Measurements from ENCODE around the gene SAG.

Gene SAG

DNA sequence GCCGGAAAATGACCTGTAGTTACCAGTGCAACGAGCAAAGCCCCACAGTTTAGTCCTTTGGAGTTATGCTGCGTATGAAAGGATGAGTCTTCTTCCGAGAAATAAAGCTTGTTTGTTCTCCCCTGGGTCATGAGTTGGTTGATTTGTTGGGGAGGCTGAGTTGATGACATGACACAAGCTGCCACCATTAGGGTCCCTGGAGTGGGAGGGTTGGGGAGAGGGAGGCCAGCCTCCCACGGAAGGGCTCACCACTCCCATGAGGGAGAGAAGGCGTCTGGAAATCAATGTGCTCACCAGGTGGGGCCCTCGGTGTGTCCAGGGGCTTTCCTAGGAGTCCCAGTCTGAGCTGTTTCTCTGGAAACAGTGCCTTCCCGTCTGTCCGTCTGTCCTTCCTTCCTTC lies 39.3 kb downstream of the SAG start:
- DNase-seq, result no peak
- H3K27ac ChIP-seq (ENCODE audit: low read depth, low read length), result no peak overlapping the region
- H2AFZ ChIP-seq (ENCODE audit: insufficient read depth, low read length, poor library complexity), result no peak overlapping the region
- H3K79me2 ChIP-seq (ENCODE audit: control insufficient read depth, insufficient read depth, low read length, poor library complexity), result no peaks in the 10 kb centered on the region
- H3K4ac ChIP-seq (ENCODE audit: low read depth, low read length), result no peak overlapping the region
- no peaks in the 10 kb centered on the region for H3K27me3 ChIP-seq (ENCODE audit: insufficient read depth, low read length)
- no peak overlapping the region for H2BK120ac ChIP-seq (ENCODE audit: insufficient read depth, low read length, poor library complexity)
- H2BK12ac ChIP-seq (ENCODE audit: low read length), result no peak overlapping the region
- no peaks in the 10 kb centered on the region for H3K36me3 ChIP-seq (ENCODE audit: control insufficient read depth in 1 of 2, insufficient read depth in 2 of 2, low read length in 2 of 2)
- H4K8ac ChIP-seq (ENCODE audit: low read depth, low read length), result no peak overlapping the region
- WGBS (ENCODE audit: extremely low coverage, insufficient coverage, insufficient read length), result no CpG with 5 or more reads among the region's 9 CpGs
- no peak overlapping the region for H3K9ac ChIP-seq (ENCODE audit: low read length)
- peaks cover 6 to 10% of the 10 kb centered on the region in 2 experiments for H3K4me1 ChIP-seq (ENCODE audit: control insufficient read depth in 1 of 2, insufficient read depth in 2 of 2, low read length in 2 of 2)
- no peak overlapping the region for H2BK5ac ChIP-seq (ENCODE audit: low read depth, low read length, poor library complexity)
- no peak overlapping the region for H4K12ac ChIP-seq (ENCODE audit: low read depth, low read length)
- no peak overlapping the region for H3K4me3 ChIP-seq (ENCODE audit: low read depth, low read length)
- no peak overlapping the region for H4K91ac ChIP-seq (ENCODE audit: low read depth, low read length)
- H2AK5ac ChIP-seq (ENCODE audit: low read length), result no peak overlapping the region
- no peak overlapping the region for H3K4me2 ChIP-seq (ENCODE audit: low read length)
- H3K79me1 ChIP-seq (ENCODE audit: low read length), result no peaks in the 10 kb centered on the region
- H3K23ac ChIP-seq (ENCODE audit: low read length), result no peak overlapping the region
- H3K14ac ChIP-seq (ENCODE audit: low read length), result no peak overlapping the region
- H3K18ac ChIP-seq (ENCODE audit: low read length), result no peak overlapping the region
- H3K9me3 ChIP-seq (ENCODE audit: insufficient read depth, low read depth, low read length), result peaks cover 2% of the 10 kb centered on the region

DNA sequence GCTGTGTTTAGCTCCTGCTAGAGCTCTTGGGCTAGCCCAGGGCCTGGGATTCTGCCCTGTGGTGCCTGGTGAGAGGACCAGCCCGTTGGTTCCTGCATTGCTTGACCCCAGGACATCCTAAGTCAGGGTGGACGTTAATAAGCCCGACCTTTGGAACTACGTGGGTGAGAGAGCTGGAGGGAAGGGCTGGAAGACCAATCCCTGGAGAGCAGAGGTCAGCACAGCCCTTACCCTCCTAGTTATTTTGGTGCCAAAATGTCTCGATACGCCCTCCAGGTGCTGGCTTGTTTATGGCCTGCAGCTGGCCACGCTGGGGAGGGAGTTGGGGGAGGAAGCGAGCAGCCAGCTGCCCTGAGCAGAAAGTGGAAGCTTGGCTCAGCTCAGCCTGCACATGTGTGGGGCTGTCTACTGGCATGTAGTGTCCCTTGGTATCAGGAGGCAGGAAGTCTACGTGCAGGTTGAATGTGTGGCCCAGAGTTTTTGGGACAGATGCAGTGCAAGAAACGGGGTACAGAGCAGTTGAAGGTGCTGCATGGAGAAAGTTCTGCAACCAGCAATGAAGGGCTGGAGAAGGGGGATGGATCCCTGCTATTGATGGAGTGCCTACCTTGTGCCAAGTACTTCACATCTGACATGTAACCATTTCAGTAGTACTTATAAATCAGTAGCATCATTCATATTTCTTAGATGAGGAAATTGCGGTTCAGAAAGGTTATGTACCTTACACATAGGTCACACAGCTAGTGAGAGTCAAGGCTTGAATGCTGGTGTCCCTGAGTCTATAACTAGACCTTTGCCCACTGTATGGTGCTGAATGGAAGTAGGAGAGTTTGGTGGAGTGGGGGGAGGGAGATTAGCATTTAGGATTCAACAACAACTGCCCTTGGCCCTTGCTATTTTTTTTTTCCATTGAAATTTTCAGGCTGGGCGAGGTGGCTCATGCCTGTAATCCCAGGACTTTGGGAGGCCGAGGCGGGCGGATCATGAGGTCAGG lies 41.7 kb downstream of the SAG start:
- Histone ChIP-seq H3K4me2 (ENCODE audit: low read length) (no peak overlapping the region), H3K9me3 (ENCODE audit: insufficient read depth, low read depth, low read length) (peaks cover 4% of the 10 kb centered on the region), H2AK5ac (ENCODE audit: low read length) (no peak overlapping the region), H4K91ac (ENCODE audit: low read depth, low read length) (no peak overlapping the region), H3K23ac (ENCODE audit: low read length) (no peak overlapping the region), H3K36me3 (ENCODE audit: control insufficient read depth in 1 of 2, insufficient read depth in 2 of 2, low read length in 2 of 2) (no peaks in the 10 kb centered on the region), H3K4me1 (ENCODE audit: control insufficient read depth in 1 of 2, insufficient read depth in 2 of 2, low read length in 2 of 2) (peaks cover 12 to 18% of the 10 kb centered on the region in 2 experiments), H2AFZ (ENCODE audit: insufficient read depth, low read length, poor library complexity) (no peak overlapping the region), H4K12ac (ENCODE audit: low read depth, low read length) (no peak overlapping the region), H3K79me1 (ENCODE audit: low read length) (peaks cover 4% of the 10 kb centered on the region), H3K27ac (ENCODE audit: low read depth, low read length) (no peak overlapping the region), H3K4ac (ENCODE audit: low read depth, low read length) (no peak overlapping the region), H2BK120ac (ENCODE audit: insufficient read depth, low read length, poor library complexity) (no peak overlapping the region), H3K4me3 (ENCODE audit: low read depth, low read length) (no peak overlapping the region), H3K9ac (ENCODE audit: low read length) (no peak overlapping the region), H2BK5ac (ENCODE audit: low read depth, low read length, poor library complexity) (no peak overlapping the region), H3K27me3 (ENCODE audit: insufficient read depth, low read length) (no peaks in the 10 kb centered on the region), H2BK12ac (ENCODE audit: low read length) (no peak overlapping the region), H4K8ac (ENCODE audit: low read depth, low read length) (no peak overlapping the region), H3K79me2 (ENCODE audit: control insufficient read depth, insufficient read depth, low read length, poor library complexity) (peaks cover 2% of the 10 kb centered on the region), H3K14ac (ENCODE audit: low read length) (no peak overlapping the region), H3K18ac (ENCODE audit: low read length) (no peak overlapping the region)
- no CpG with 5 or more reads among the region's 15 CpGs for WGBS (ENCODE audit: extremely low coverage, insufficient coverage, insufficient read length)
- no peak for DNase-seq

GRCh38 chr2:233350708-233351107 lies 43.1 kb downstream of the SAG start:
- Histone ChIP-seq H4K12ac (ENCODE audit: low read depth, low read length) (no peak overlapping the region), H3K27ac (ENCODE audit: low read depth, low read length) (no peak overlapping the region), H3K4ac (ENCODE audit: low read depth, low read length) (no peak overlapping the region), H3K14ac (ENCODE audit: low read length) (no peak overlapping the region), H4K8ac (ENCODE audit: low read depth, low read length) (no peak overlapping the region), H3K18ac (ENCODE audit: low read length) (no peak overlapping the region), H4K91ac (ENCODE audit: low read depth, low read length) (no peak overlapping the region), H3K4me3 (ENCODE audit: low read depth, low read length) (no peak overlapping the region), H3K79me1 (ENCODE audit: low read length) (peaks cover 5% of the 10 kb centered on the region), H3K36me3 (ENCODE audit: control insufficient read depth in 1 of 2, insufficient read depth in 2 of 2, low read length in 2 of 2) (no peaks in the 10 kb centered on the region), H3K27me3 (ENCODE audit: insufficient read depth, low read length) (no peaks in the 10 kb centered on the region), H3K4me1 (ENCODE audit: control insufficient read depth in 1 of 2, insufficient read depth in 2 of 2, low read length in 2 of 2) (peaks cover 15 to 24% of the 10 kb centered on the region in 2 experiments), H2AK5ac (ENCODE audit: low read length) (no peak overlapping the region), H3K9me3 (ENCODE audit: insufficient read depth, low read depth, low read length) (peaks cover 4% of the 10 kb centered on the region), H3K9ac (ENCODE audit: low read length) (no peak overlapping the region), H3K4me2 (ENCODE audit: low read length) (no peak overlapping the region), H3K23ac (ENCODE audit: low read length) (no peak overlapping the region), H2BK5ac (ENCODE audit: low read depth, low read length, poor library complexity) (no peak overlapping the region), H3K79me2 (ENCODE audit: control insufficient read depth, insufficient read depth, low read length, poor library complexity) (peaks cover 5% of the 10 kb centered on the region), H2BK120ac (ENCODE audit: insufficient read depth, low read length, poor library complexity) (no peak overlapping the region), H2BK12ac (ENCODE audit: low read length) (no peak overlapping the region), H2AFZ (ENCODE audit: insufficient read depth, low read length, poor library complexity) (no peak overlapping the region)
- DNase-seq, result peak; percentile 50 to 70
- no CpG with 5 or more reads among the region's 8 CpGs for WGBS (ENCODE audit: extremely low coverage, insufficient coverage, insufficient read length)

GRCh38 chr2:233351423-233351822 lies 43.8 kb downstream of the SAG start:
- H2BK5ac ChIP-seq (ENCODE audit: low read depth, low read length, poor library complexity), result no peak overlapping the region
- WGBS (ENCODE audit: extremely low coverage, insufficient coverage, insufficient read length), result no CpG with 5 or more reads among the region's 7 CpGs
- H2AFZ ChIP-seq (ENCODE audit: insufficient read depth, low read length, poor library complexity), result no peak overlapping the region
- H3K4me2 ChIP-seq (ENCODE audit: low read length), result no peak overlapping the region
- no peak for DNase-seq
- H3K27me3 ChIP-seq (ENCODE audit: insufficient read depth, low read length), result no peaks in the 10 kb centered on the region
- H3K4ac ChIP-seq (ENCODE audit: low read depth, low read length), result no peak overlapping the region
- H3K36me3 ChIP-seq (ENCODE audit: control insufficient read depth in 1 of 2, insufficient read depth in 2 of 2, low read length in 2 of 2), result no peaks in the 10 kb centered on the region
- H3K27ac ChIP-seq (ENCODE audit: low read depth, low read length), result no peak overlapping the region
- H3K9ac ChIP-seq (ENCODE audit: low read length), result no peak overlapping the region
- no peak overlapping the region for H4K91ac ChIP-seq (ENCODE audit: low read depth, low read length)
- no peak overlapping the region for H4K12ac ChIP-seq (ENCODE audit: low read depth, low read length)
- H3K18ac ChIP-seq (ENCODE audit: low read length), result no peak overlapping the region
- no peak overlapping the region for H2BK120ac ChIP-seq (ENCODE audit: insufficient read depth, low read length, poor library complexity)
- no peak overlapping the region for H3K4me3 ChIP-seq (ENCODE audit: low read depth, low read length)
- no peak overlapping the region for H2BK12ac ChIP-seq (ENCODE audit: low read length)
- peaks cover 15 to 27% of the 10 kb centered on the region in 2 experiments for H3K4me1 ChIP-seq (ENCODE audit: control insufficient read depth in 1 of 2, insufficient read depth in 2 of 2, low read length in 2 of 2)
- H3K79me1 ChIP-seq (ENCODE audit: low read length), result peaks cover 10% of the 10 kb centered on the region
- H4K8ac ChIP-seq (ENCODE audit: low read depth, low read length), result no peak overlapping the region
- H3K9me3 ChIP-seq (ENCODE audit: insufficient read depth, low read depth, low read length), result peaks cover 4% of the 10 kb centered on the region
- no peak overlapping the region for H3K14ac ChIP-seq (ENCODE audit: low read length)
- H3K79me2 ChIP-seq (ENCODE audit: control insufficient read depth, insufficient read depth, low read length, poor library complexity), result peaks cover 5% of the 10 kb centered on the region
- no peak overlapping the region for H3K23ac ChIP-seq (ENCODE audit: low read length)
- no peak overlapping the region for H2AK5ac ChIP-seq (ENCODE audit: low read length)
